GM23338 (cell line): ENCODE data around the gene YBX2. TPM values are rescaled to one million over a fixed set of nuclear protein-coding genes. Genes with fewer than 3 reads are reported as not detected.

Source experiments
- ATAC-seq: fragments of 200-7000 bp; cut with Tn5 transposase; 3 replicates; pipeline ENCODE4 v1.9.1; 2020
- DNase-seq: peaks from one replicate; pipeline ENCODE4 v3.0.0-alpha.2; 2015; ENCODE audit warnings: low spot score
- H2AFZ ChIP-seq: fragments of 200-600 bp; sonication (generic); 2 replicates; pipeline ENCODE4 v1.8.0; 2016; ENCODE audit warnings: antibody characterized with exemption, mild to moderate bottlenecking, moderate library complexity
- H3F3A ChIP-seq: fragments of 200-600 bp; sonication (generic); replicated peaks from 2 replicates; pipeline ENCODE4 v1.8.0; 2017; ENCODE audit warnings: antibody characterized with exemption, mixed run types, low read depth
- H3K27ac ChIP-seq: fragments of 200-600 bp; sonication (generic); 2 replicates; pipeline ENCODE4 v1.6.1; 2016; ENCODE audit warnings: low read depth
- H3K27me3 ChIP-seq: fragments of 200-600 bp; sonication (generic); 2 replicates; pipeline ENCODE4 v1.8.0; 2016; ENCODE audit warnings: mild to moderate bottlenecking, mixed run types, moderate library complexity; ENCODE audit not compliant: insufficient read depth
- H3K36me3 ChIP-seq: fragments of 200-600 bp; sonication (generic); 2 replicates; pipeline ENCODE4 v1.8.0; 2016; ENCODE audit warnings: mild to moderate bottlenecking; ENCODE audit not compliant: insufficient read depth
- H3K4me1 ChIP-seq: fragments of 200-600 bp; sonication (generic); 2 replicates; pipeline ENCODE4 v1.8.0; 2016; ENCODE audit warnings: mild to moderate bottlenecking, moderate library complexity; ENCODE audit not compliant: insufficient read depth
- H3K4me2 ChIP-seq: fragments of 200-600 bp; sonication (generic); 2 replicates; pipeline ENCODE4 v1.7.1; 2017; ENCODE audit warnings: mixed run types
- H3K4me3 ChIP-seq: fragments of 200-600 bp; sonication (generic); 2 replicates; pipeline ENCODE4 v1.6.1; 2016; ENCODE audit warnings: mixed run types
- H3K79me2 ChIP-seq: fragments of 200-600 bp; sonication (generic); replicated peaks from 2 replicates; pipeline ENCODE4 v1.8.0; 2017; ENCODE audit warnings: mild to moderate bottlenecking; ENCODE audit not compliant: insufficient read depth
- H3K9me2 ChIP-seq: fragments of 200-600 bp; sonication (generic); 2 replicates; pipeline ENCODE4 v1.8.0; 2017; ENCODE audit not compliant: insufficient read depth
- H4K20me1 ChIP-seq: fragments of 200-600 bp; sonication (generic); replicated peaks from 2 replicates; pipeline ENCODE4 v1.8.0; 2017; ENCODE audit warnings: mild to moderate bottlenecking; ENCODE audit not compliant: insufficient read depth
- H3K27ac Mint-ChIP-seq: 2 replicates; pipeline ENCODE4 v1.8.0; 2020; ENCODE audit warnings: inconsistent platforms, mild to moderate bottlenecking, moderate library complexity, mixed read lengths
- H3K27me3 Mint-ChIP-seq: 3 replicates; pipeline ENCODE4 v1.8.0; 2022; ENCODE audit warnings: low read depth, mild to moderate bottlenecking, moderate library complexity, mixed read lengths, inconsistent platforms; ENCODE audit not compliant: insufficient read depth, poor library complexity
- H3K36me3 Mint-ChIP-seq: 3 replicates; pipeline ENCODE4 v1.8.0; 2021; ENCODE audit warnings: low read depth, mild to moderate bottlenecking, inconsistent platforms, moderate library complexity, mixed read lengths
- H3K4me1 Mint-ChIP-seq: 3 replicates; pipeline ENCODE4 v1.8.0; 2020; ENCODE audit warnings: mild to moderate bottlenecking, inconsistent platforms, mixed read lengths
- H3K4me3 Mint-ChIP-seq: 3 replicates; pipeline ENCODE4 v1.8.0; 2021; ENCODE audit warnings: moderate library complexity, mild to moderate bottlenecking, inconsistent platforms, mixed read lengths
- H3K9me3 Mint-ChIP-seq: 3 replicates; pipeline ENCODE4 v1.8.0; 2020; ENCODE audit warnings: moderate library complexity, mild to moderate bottlenecking, inconsistent platforms, mixed read lengths
- CREB1 ChIP-seq: fragments of 250-450 bp; sonication (Bioruptor Pico); IDR thresholded peaks from 2 replicates; pipeline ENCODE4 v1.5.0; 2020; ENCODE audit warnings: low read depth, mild to moderate bottlenecking, moderate library complexity
- EZH2 ChIP-seq: fragments of 200-600 bp; sonication (generic); IDR thresholded peaks from one replicate; pipeline ENCODE4 v1.8.0; 2017; ENCODE audit warnings: antibody characterized with exemption, mild to moderate bottlenecking, low read depth; ENCODE audit not compliant: unreplicated experiment
- EZH2phosphoT487 ChIP-seq: fragments of 200-600 bp; sonication (generic); IDR thresholded peaks from one replicate; pipeline ENCODE4 v1.8.1; 2018; ENCODE audit warnings: antibody characterized with exemption; ENCODE audit not compliant: unreplicated experiment
- NANOG ChIP-seq: IDR thresholded peaks from 2 replicates; pipeline ENCODE4 v1.6.1; 2016; ENCODE audit warnings: antibody characterized with exemption, borderline replicate concordance
- POLR2AphosphoS5 ChIP-seq: IDR thresholded peaks from 2 replicates; pipeline ENCODE4 v1.6.1; 2016; ENCODE audit warnings: antibody characterized with exemption, low read depth
- ZNF331 ChIP-seq: fragments of 250-450 bp; sonication (Bioruptor Pico); IDR thresholded peaks from 2 replicates; pipeline ENCODE4 v1.5.0; 2020; ENCODE audit warnings: low read depth, mild to moderate bottlenecking, moderate library complexity
- polyA plus RNA-seq: library from polyadenylated mRNA; unstranded; fragments of >200 nt; fragmentation: Nextera tagmentation; extraction: Ambion mirVana; gene quantifications from 2 replicates; pipeline ENCODE4 v1.2.1, GENCODE V29; 2016
- total RNA-seq: library from RNA; depleted of rRNA; stranded (reverse); fragments of >200 nt; shearing (Covaris generic); gene quantifications from 2 replicates; pipeline ENCODE4 v1.2.3, GENCODE V29; 2014
- TF ChIP-seq, protein P1 (sequence below): IDR thresholded peaks from 2 replicates; pipeline ENCODE4 v1.6.1; 2016; ENCODE audit warnings: antibody characterized with exemption
- TF ChIP-seq, protein P2 (sequence below), 2 experiments: fragments of 200-600 bp in 1 of 2; sonication (generic) in 1 of 2; conservative IDR thresholded peaks; 2 replicates each; pipeline versions ENCODE4 v1.5.1 to v1.6.1; 2016 to 2017; ENCODE audit warnings: antibody characterized with exemption in 2 of 2, low read depth in 2 of 2, mild to moderate bottlenecking in 2 of 2, moderate library complexity in 1 of 2
- TF ChIP-seq, protein P3 (sequence below): fragments of 250-450 bp; sonication (Bioruptor Pico); IDR thresholded peaks from 2 replicates; pipeline ENCODE4 v1.5.0; 2020; ENCODE audit warnings: mild to moderate bottlenecking, moderate library complexity

YBX2 gene
- total and polyA plus RNA-seq, 2 experiments from 2014 or later, result 22.5 to 36.5 TPM

GRCh38 chr17:7249830-7250229 lies 44.6 kb downstream of the YBX2 start:
- peaks cover 23% of the 10 kb centered on the region for H3K4me1 ChIP-seq
- peak overlapping the region; percentile 98 for H3K4me2 ChIP-seq
- no peak overlapping the region for H3K27ac ChIP-seq
- peaks cover 3% of the 10 kb centered on the region; the same call in 2 of the 3 replicates for H3K9me3 Mint-ChIP-seq
- no peaks in the 10 kb centered on the region for H3K9me2 ChIP-seq
- peaks cover 67% of the 10 kb centered on the region for H3K79me2 ChIP-seq
- DNase-seq (no peak), ATAC-seq (no peak)
- H3K36me3 Mint-ChIP-seq, result peaks cover 39% of the 10 kb centered on the region
- no peak overlapping the region for H2AFZ ChIP-seq
- H3K36me3 ChIP-seq, result peaks cover 10% of the 10 kb centered on the region
- H3K4me1 Mint-ChIP-seq, result peaks cover 38% of the 10 kb centered on the region
- H3K27ac Mint-ChIP-seq, result no peak overlapping the region
- peaks cover 21% of the 10 kb centered on the region for H3F3A ChIP-seq
- no peaks in the 10 kb centered on the region for H3K27me3 ChIP-seq
- peak overlapping the region; percentile 65 for H3K4me3 ChIP-seq
- TF ChIP-seq, protein P1, sequence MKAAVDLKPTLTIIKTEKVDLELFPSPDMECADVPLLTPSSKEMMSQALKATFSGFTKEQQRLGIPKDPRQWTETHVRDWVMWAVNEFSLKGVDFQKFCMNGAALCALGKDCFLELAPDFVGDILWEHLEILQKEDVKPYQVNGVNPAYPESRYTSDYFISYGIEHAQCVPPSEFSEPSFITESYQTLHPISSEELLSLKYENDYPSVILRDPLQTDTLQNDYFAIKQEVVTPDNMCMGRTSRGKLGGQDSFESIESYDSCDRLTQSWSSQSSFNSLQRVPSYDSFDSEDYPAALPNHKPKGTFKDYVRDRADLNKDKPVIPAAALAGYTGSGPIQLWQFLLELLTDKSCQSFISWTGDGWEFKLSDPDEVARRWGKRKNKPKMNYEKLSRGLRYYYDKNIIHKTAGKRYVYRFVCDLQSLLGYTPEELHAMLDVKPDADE, result no peak
- no peak for TF ChIP-seq EZH2
- H4K20me1 ChIP-seq, result peaks cover 26% of the 10 kb centered on the region
- H3K4me3 Mint-ChIP-seq, result peak overlapping the region; percentile 91
- H3K27me3 Mint-ChIP-seq, result peaks cover 10% of the 10 kb centered on the region

DNA sequence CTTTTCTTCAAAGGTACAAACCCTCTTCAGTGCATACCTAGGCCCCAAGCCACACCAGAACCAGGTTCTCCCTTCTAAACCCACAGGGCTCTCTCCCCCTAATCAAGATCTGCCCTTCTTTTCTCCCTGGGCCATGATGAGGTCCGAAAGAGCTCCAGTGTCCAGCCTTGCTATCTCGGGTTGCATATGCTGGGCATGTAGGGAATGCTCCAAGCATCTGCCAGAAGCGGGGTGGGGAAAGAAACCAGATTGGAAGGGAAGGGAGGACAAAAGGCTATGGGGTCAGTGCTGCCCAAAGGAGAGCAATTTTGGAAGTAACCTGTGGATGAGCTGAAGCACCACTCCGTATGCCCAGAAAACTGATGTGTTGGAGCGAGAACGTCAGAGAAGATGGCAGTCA lies 45.2 kb downstream of the YBX2 start:
- Mint-ChIP-seq H3K27me3 (peaks cover 10% of the 10 kb centered on the region), H3K27ac (peak overlapping the region; percentile 49; the same call in 1 of the 2 replicates), H3K4me1 (peaks cover 40% of the 10 kb centered on the region), H3K9me3 (peaks cover 3% of the 10 kb centered on the region; the same call in 2 of the 3 replicates), H3K36me3 (peaks cover 40% of the 10 kb centered on the region), H3K4me3 (peak overlapping the region; percentile 91; the same call in 2 of the 3 replicates)
- Histone ChIP-seq H3K4me2 (0 out of 2 replicates have a peak overlapping the region, but pooled peaks have one; percentile 26), H3K36me3 (peaks cover 9% of the 10 kb centered on the region; the same call in 1 of the 2 replicates), H3K4me1 (peaks cover 23% of the 10 kb centered on the region), H3K27ac (no peak overlapping the region), H3K9me2 (no peaks in the 10 kb centered on the region), H3K4me3 (no peak overlapping the region), H3F3A (peaks cover 24% of the 10 kb centered on the region), H4K20me1 (peaks cover 26% of the 10 kb centered on the region), H2AFZ (no peak overlapping the region), H3K79me2 (peaks cover 67% of the 10 kb centered on the region), H3K27me3 (no peaks in the 10 kb centered on the region)
- ATAC-seq (no peak), DNase-seq (no peak)
- TF ChIP-seq CREB1 (CRISPR knock-in tag) (no peak), EZH2phosphoT487 (no peak), NANOG (no peak), ZNF331 (CRISPR knock-in tag) (no peak), POLR2AphosphoS5 (no peak)
- TF ChIP-seq, protein P2, sequence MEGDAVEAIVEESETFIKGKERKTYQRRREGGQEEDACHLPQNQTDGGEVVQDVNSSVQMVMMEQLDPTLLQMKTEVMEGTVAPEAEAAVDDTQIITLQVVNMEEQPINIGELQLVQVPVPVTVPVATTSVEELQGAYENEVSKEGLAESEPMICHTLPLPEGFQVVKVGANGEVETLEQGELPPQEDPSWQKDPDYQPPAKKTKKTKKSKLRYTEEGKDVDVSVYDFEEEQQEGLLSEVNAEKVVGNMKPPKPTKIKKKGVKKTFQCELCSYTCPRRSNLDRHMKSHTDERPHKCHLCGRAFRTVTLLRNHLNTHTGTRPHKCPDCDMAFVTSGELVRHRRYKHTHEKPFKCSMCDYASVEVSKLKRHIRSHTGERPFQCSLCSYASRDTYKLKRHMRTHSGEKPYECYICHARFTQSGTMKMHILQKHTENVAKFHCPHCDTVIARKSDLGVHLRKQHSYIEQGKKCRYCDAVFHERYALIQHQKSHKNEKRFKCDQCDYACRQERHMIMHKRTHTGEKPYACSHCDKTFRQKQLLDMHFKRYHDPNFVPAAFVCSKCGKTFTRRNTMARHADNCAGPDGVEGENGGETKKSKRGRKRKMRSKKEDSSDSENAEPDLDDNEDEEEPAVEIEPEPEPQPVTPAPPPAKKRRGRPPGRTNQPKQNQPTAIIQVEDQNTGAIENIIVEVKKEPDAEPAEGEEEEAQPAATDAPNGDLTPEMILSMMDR (conservative IDR thresholded peaks at IDR 0.05; ENCODE audit: low read depth in 2 of 2), result no peak
- TF ChIP-seq, protein P3, sequence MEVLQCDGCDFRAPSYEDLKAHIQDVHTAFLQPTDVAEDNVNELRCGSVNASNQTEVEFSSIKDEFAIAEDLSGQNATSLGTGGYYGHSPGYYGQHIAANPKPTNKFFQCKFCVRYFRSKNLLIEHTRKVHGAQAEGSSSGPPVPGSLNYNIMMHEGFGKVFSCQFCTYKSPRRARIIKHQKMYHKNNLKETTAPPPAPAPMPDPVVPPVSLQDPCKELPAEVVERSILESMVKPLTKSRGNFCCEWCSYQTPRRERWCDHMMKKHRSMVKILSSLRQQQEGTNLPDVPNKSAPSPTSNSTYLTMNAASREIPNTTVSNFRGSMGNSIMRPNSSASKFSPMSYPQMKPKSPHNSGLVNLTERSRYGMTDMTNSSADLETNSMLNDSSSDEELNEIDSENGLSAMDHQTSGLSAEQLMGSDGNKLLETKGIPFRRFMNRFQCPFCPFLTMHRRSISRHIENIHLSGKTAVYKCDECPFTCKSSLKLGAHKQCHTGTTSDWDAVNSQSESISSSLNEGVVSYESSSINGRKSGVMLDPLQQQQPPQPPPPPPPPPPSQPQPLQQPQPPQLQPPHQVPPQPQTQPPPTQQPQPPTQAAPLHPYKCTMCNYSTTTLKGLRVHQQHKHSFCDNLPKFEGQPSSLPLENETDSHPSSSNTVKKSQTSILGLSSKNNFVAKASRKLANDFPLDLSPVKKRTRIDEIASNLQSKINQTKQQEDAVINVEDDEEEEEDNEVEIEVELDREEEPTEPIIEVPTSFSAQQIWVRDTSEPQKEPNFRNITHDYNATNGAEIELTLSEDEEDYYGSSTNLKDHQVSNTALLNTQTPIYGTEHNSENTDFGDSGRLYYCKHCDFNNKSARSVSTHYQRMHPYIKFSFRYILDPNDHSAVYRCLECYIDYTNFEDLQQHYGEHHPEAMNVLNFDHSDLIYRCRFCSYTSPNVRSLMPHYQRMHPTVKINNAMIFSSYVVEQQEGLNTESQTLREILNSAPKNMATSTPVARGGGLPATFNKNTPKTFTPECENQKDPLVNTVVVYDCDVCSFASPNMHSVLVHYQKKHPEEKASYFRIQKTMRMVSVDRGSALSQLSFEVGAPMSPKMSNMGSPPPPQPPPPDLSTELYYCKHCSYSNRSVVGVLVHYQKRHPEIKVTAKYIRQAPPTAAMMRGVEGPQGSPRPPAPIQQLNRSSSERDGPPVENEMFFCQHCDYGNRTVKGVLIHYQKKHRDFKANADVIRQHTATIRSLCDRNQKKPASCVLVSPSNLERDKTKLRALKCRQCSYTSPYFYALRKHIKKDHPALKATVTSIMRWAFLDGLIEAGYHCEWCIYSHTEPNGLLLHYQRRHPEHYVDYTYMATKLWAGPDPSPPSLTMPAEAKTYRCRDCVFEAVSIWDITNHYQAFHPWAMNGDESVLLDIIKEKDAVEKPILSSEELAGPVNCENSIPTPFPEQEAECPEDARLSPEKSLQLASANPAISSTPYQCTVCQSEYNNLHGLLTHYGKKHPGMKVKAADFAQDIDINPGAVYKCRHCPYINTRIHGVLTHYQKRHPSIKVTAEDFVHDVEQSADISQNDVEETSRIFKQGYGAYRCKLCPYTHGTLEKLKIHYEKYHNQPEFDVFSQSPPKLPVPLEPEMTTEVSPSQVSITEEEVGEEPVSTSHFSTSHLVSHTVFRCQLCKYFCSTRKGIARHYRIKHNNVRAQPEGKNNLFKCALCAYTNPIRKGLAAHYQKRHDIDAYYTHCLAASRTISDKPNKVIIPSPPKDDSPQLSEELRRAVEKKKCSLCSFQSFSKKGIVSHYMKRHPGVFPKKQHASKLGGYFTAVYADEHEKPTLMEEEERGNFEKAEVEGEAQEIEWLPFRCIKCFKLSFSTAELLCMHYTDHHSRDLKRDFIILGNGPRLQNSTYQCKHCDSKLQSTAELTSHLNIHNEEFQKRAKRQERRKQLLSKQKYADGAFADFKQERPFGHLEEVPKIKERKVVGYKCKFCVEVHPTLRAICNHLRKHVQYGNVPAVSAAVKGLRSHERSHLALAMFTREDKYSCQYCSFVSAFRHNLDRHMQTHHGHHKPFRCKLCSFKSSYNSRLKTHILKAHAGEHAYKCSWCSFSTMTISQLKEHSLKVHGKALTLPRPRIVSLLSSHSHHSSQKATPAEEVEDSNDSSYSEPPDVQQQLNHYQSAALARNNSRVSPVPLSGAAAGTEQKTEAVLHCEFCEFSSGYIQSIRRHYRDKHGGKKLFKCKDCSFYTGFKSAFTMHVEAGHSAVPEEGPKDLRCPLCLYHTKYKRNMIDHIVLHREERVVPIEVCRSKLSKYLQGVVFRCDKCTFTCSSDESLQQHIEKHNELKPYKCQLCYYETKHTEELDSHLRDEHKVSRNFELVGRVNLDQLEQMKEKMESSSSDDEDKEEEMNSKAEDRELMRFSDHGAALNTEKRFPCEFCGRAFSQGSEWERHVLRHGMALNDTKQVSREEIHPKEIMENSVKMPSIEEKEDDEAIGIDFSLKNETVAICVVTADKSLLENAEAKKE (CRISPR knock-in tag), result no peak
- TF ChIP-seq, protein P1, result no peak
